Mesothelial cell of epicardium (in vitro differentiated cells): ENCODE data around the gene PREX1. TPM values are rescaled to one million over a fixed set of nuclear protein-coding genes. Genes with fewer than 3 reads are reported as not detected.

Experiments used
- DNase-seq, 2 experiments: peaks; one replicate each; pipeline ENCODE4 v3.0.0; 2021; ENCODE audit warnings: low spot score in 2 of 2; ENCODE audit not compliant: unreplicated experiment in 2 of 2
- H3K27ac Mint-ChIP-seq: 2 replicates; pipeline ENCODE4 v1.8.0; 2021; ENCODE audit warnings: mixed read lengths
- H3K27me3 Mint-ChIP-seq: 2 replicates; pipeline ENCODE4 v1.8.0; 2021; ENCODE audit warnings: low read depth, mixed read lengths
- H3K36me3 Mint-ChIP-seq: 2 replicates; pipeline ENCODE4 v1.8.0; 2021; ENCODE audit warnings: mixed read lengths
- H3K4me1 Mint-ChIP-seq: 2 replicates; pipeline ENCODE4 v1.8.0; 2021; ENCODE audit warnings: mixed read lengths
- H3K4me3 Mint-ChIP-seq: 2 replicates; pipeline ENCODE4 v1.8.0; 2021; ENCODE audit warnings: mild to moderate bottlenecking, moderate library complexity, mixed read lengths
- H3K9me3 Mint-ChIP-seq: 2 replicates; pipeline ENCODE4 v1.8.0; 2021; ENCODE audit warnings: mixed read lengths
- CTCF ChIP-seq: fragments of 200-600 bp; sonication (generic); IDR thresholded peaks from one replicate; pipeline ENCODE4 v1.5.0; 2021; ENCODE audit warnings: antibody characterized with exemption; ENCODE audit not compliant: unreplicated experiment
- total RNA-seq: library from RNA; stranded (reverse); gene quantifications from 3 replicates; pipeline ENCODE4 v1.2.1, GENCODE V29; 2021

The PREX1 gene
- total RNA-seq, 1 donor from 2014 or later = 8.3 TPM

GRCh38 chr20:48708116-48708515 is 119.7 kb downstream of the PREX1 start:
- Mint-ChIP-seq H3K9me3 (no peaks in the 10 kb centered on the region), H3K27me3 (peaks cover 6% of the 10 kb centered on the region), H3K27ac (no peak overlapping the region), H3K4me3 (no peak overlapping the region), H3K36me3 (no peaks in the 10 kb centered on the region), H3K4me1 (peaks cover 10% of the 10 kb centered on the region)
- TF ChIP-seq CTCF = no peak
- no peak for DNase-seq

DNA sequence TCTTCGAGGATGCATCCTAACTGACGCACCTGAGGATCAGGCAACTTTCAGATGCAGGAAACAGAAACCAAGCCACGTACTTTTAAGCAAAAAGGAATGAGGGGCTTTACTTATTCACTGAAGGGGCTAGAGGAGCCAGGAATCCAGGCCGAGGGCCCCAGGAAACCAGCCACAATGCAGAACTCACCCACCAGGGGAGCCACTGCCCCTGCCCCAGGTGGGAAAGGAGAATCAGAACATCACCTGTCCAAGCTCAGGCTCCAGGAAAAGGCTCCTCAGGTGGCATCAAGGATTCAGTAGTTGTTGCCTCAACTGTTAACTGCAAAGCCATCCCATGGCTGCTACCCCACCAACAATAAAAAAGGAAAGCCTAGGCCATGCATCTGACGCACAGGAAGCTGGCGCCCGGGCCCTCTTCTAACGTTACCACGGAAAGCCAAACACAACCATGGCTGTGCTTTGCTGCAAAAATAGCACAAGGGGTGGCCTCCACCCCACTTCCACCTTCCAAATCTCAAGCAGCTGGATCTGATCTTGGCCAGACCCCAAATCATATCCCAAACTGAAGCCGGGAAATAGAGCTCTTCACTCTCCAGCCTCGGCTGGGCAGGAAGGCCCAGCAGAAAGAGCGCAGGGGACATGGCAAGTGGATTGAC is 121.0 kb downstream of the PREX1 start:
- no peaks in the 10 kb centered on the region for H3K9me3 Mint-ChIP-seq
- H3K4me1 Mint-ChIP-seq = peaks cover 10% of the 10 kb centered on the region
- H3K27me3 Mint-ChIP-seq = peaks cover 6% of the 10 kb centered on the region
- TF ChIP-seq CTCF = no peak
- no peaks in the 10 kb centered on the region for H3K36me3 Mint-ChIP-seq
- no peak overlapping the region for H3K4me3 Mint-ChIP-seq
- no peak overlapping the region for H3K27ac Mint-ChIP-seq
- no peak for DNase-seq

- H3K4me1 Mint-ChIP-seq = peaks cover 10% of the 10 kb centered on the region
- H3K36me3 Mint-ChIP-seq = no peaks in the 10 kb centered on the region
- DNase-seq = no peak
- no peak overlapping the region for H3K4me3 Mint-ChIP-seq
- no peak overlapping the region for H3K27ac Mint-ChIP-seq
- no peaks in the 10 kb centered on the region for H3K9me3 Mint-ChIP-seq
- TF ChIP-seq CTCF = no peak
- H3K27me3 Mint-ChIP-seq = peaks cover 6% of the 10 kb centered on the region
These were observed 121.6 kb downstream of the PREX1 start for GRCh38 chr20:48706116-48706656.

DNA sequence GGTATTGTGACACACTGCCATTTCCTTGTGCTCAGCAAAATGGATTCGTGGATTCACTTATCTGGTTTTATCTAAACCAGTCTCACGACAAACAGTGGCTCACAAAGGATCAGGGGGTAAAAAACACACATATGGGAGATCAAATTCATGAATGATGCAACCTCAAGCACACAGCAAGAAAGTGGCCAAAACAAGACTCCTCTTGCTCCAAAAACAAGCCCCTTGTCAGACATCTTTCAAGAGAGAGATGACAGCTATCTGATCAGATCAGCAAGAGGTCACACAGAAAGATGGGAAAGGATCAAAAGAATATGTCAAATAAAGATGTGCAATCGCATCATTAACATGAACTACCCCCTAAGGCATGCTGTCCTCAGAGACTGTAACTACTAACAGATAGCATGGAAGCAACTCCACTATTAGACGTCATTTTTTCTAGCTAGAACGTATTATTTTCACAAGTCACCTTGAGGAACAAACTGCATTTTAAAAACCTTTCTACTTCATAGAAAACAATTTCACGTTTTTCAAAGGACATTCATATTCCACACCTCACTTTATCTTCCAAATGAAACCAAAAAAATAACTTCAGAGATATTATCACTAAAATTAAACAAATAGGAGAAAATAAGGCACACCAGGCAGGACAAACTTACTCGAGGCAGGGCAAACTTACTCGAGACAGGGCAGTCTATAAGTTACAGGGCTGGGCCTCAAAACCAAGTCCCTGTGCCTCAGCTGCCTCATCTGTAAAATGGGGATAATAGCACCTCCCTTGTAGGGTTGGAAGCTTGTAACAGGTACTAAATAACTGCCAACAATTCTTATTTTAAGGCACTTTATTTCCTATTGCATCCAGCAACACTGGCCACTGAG is 122.3 kb downstream of the PREX1 start:
- H3K9me3 Mint-ChIP-seq = no peaks in the 10 kb centered on the region
- peaks cover 6% of the 10 kb centered on the region for H3K27me3 Mint-ChIP-seq
- no peak for DNase-seq
- H3K36me3 Mint-ChIP-seq = no peaks in the 10 kb centered on the region
- no peak overlapping the region for H3K27ac Mint-ChIP-seq
- H3K4me3 Mint-ChIP-seq = no peak overlapping the region
- no peak for TF ChIP-seq CTCF
- H3K4me1 Mint-ChIP-seq = peaks cover 10% of the 10 kb centered on the region

DNA sequence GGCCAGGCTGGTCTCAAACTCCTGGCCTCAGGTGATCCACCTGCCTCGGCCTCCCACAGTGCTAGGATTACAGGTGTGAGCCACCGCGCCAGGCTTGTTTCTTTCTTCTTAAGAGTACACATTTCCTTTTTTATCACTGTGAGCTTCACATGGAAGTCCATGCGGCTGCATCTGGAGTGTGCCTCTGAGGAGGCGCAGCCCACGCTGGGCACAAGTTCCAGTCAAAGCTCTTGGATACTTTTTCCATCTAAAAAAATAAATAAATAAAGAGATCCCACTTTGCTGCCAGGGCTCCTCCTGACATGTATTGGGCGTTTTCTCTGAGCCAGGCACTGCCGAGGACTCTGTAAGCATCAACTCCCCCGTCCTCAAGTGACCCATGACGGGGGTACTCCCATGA is 123.0 kb downstream of the PREX1 start:
- no peak for DNase-seq
- TF ChIP-seq CTCF = no peak
- Mint-ChIP-seq H3K4me3 (no peak overlapping the region), H3K27me3 (peaks cover 6% of the 10 kb centered on the region), H3K36me3 (no peaks in the 10 kb centered on the region), H3K9me3 (no peaks in the 10 kb centered on the region), H3K27ac (no peak overlapping the region), H3K4me1 (peaks cover 10% of the 10 kb centered on the region)
